GM18498 (cell line): ENCODE measurements around the gene RPL29.

Source experiments
- ATAC-seq: cut with Tn5 transposase; IDR thresholded peaks from one replicate; pipeline ENCODE4 v1.9.1; 2021; ENCODE audit warnings: mild to moderate bottlenecking, moderate library complexity; ENCODE audit not compliant: unreplicated experiment

Gene RPL29

GRCh38 chr3:51983578-51984268, 12.0 kb downstream of the RPL29 start:
- no peak for ATAC-seq

- peak; percentile 81 for ATAC-seq
Measured at GRCh38 chr3:51982838-51983577, 12.7 kb downstream of the RPL29 start, which contains the start of gene ACY1. TSS of gene ACY1 (plus strand) at chr3:51983535. CDS start at chr3:51984065, 530 bp downstream.

- ATAC-seq: peak; percentile 53
Measured at GRCh38 chr3:51982352-51982837, 13.3 kb downstream of the RPL29 start.

- ATAC-seq: no peak
Measured at GRCh38 chr3:51980253-51980652, 15.4 kb downstream of the RPL29 start.

GRCh38 chr3:51978143-51978502, 17.6 kb downstream of the RPL29 start:
- no peak for ATAC-seq

GRCh38 chr3:51977446-51978142, 18.1 kb downstream of the RPL29 start:
- ATAC-seq: no peak

- ATAC-seq: no peak
Measured at GRCh38 chr3:51975852-51976549, 19.7 kb downstream of the RPL29 start.

GRCh38 chr3:51974963-51975851, 20.5 kb downstream of the RPL29 start, which contains the start of gene ABHD14A:
TSS of gene ABHD14A (plus strand) at chr3:51975064. CDS start at chr3:51975136, 72 bp downstream.
- peak; percentile 65 for ATAC-seq

- peak; percentile 3 for ATAC-seq
Measured at GRCh38 chr3:51974277-51974962, 21.3 kb downstream of the RPL29 start.

- ATAC-seq: no peak
Measured at GRCh38 chr3:51971350-51971749, 24.3 kb downstream of the RPL29 start.

GRCh38 chr3:51970606-51971300, 24.9 kb downstream of the RPL29 start:
- no peak for ATAC-seq

GRCh38 chr3:51969841-51970240, 25.9 kb downstream of the RPL29 start:
- no peak for ATAC-seq

GRCh38 chr3:51968883-51969678, 26.6 kb downstream of the RPL29 start:
- ATAC-seq: no peak

- no peak for ATAC-seq
Measured at GRCh38 chr3:51968170-51968775, 27.4 kb downstream of the RPL29 start.

GRCh38 chr3:51967384-51968169, 28.1 kb downstream of the RPL29 start, which contains the start of gene PCBP4:
TSS of gene PCBP4 (minus strand) at chr3:51967454. CDS start at chr3:51961240, 6,214 bp downstream.
- ATAC-seq: peak; percentile 67

- peak; percentile 42 for ATAC-seq
Measured at GRCh38 chr3:51966922-51967383, 28.7 kb downstream of the RPL29 start.
